ENCODE results near the gene CDK12.

DNA sequence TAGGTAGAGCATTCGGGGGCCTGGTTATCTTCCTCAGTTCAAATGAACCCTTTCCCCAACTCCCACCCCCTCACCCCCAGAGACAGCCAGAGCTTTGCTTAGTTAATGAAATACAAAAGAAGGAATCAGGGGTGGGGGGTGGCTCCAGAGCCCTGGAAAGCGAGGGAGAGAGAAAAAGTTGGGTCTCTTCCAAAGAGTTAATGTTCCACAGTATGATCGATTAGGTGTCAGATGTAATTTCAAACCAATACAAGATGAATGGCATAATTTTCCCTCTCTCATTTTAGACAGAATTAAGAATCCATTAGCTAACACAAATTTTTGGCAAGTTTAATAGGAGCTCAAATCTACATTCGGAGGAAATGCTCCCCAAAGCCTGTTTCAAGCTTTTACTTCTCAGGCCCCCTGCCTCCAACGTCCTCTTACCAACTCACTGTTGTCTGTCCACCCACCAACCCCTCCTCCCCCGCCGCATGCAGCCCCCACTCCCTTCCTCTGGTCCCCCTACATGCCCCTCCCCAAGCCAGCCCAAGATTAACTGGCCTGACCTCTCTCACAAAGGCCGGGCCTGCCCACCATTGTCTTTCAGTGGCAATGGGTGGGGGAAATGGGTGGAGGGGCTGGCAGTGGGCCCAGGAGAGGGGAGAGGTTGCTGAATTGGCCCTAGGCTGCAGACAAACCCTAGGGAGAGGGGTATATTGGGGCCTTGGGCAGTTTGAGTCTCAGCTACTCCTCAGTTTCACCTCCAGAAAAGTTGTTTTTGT is 118.2 kb downstream of the CDK12 start:
- TF ChIP-seq, protein P1, sequence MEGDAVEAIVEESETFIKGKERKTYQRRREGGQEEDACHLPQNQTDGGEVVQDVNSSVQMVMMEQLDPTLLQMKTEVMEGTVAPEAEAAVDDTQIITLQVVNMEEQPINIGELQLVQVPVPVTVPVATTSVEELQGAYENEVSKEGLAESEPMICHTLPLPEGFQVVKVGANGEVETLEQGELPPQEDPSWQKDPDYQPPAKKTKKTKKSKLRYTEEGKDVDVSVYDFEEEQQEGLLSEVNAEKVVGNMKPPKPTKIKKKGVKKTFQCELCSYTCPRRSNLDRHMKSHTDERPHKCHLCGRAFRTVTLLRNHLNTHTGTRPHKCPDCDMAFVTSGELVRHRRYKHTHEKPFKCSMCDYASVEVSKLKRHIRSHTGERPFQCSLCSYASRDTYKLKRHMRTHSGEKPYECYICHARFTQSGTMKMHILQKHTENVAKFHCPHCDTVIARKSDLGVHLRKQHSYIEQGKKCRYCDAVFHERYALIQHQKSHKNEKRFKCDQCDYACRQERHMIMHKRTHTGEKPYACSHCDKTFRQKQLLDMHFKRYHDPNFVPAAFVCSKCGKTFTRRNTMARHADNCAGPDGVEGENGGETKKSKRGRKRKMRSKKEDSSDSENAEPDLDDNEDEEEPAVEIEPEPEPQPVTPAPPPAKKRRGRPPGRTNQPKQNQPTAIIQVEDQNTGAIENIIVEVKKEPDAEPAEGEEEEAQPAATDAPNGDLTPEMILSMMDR (IDR thresholded peaks at IDR 0.05 in 4 of 5, conservative IDR thresholded peaks at IDR 0.05 in 1 of 5) = no peak
- TF ChIP-seq POLR2A (IDR thresholded peaks at IDR 0.05) = no peak

All from gastrocnemius medialis (tissue), 4 donors.